Mesenchymal stem cell (in vitro differentiated cells and primary cell): ENCODE results near the gene RHOBTB3.

ENCODE experiments used
- DNase-seq: peaks from one replicate; pipeline ENCODE4 v3.0.0-alpha.2; 2013
- H2AFZ ChIP-seq: one replicate; pipeline ENCODE4 v1.6.1; 2013; ENCODE audit warnings: low read depth, mild to moderate bottlenecking, control low read depth, inconsistent platforms, low read length, moderate library complexity
- H2AK5ac ChIP-seq: 2 replicates; pipeline ENCODE4 v1.6.1; 2013; ENCODE audit warnings: low read length, moderate library complexity, mild to moderate bottlenecking, inconsistent platforms; ENCODE audit not compliant: severe bottlenecking
- H2BK120ac ChIP-seq: one replicate; pipeline ENCODE4 v1.6.1; 2013; ENCODE audit warnings: low read depth, mild to moderate bottlenecking, inconsistent platforms, low read length, moderate library complexity
- H2BK12ac ChIP-seq, 2 experiments: one replicate each; pipeline ENCODE4 v1.6.1; 2013; ENCODE audit warnings: inconsistent platforms in 2 of 2, low read length in 2 of 2, mild to moderate bottlenecking in 2 of 2, moderate library complexity in 2 of 2, control low read depth in 1 of 2
- H2BK15ac ChIP-seq: one replicate; pipeline ENCODE4 v1.6.1; 2013; ENCODE audit warnings: mild to moderate bottlenecking, low read depth, inconsistent platforms; ENCODE audit not compliant: poor library complexity, severe bottlenecking
- H2BK5ac ChIP-seq: 2 replicates; pipeline ENCODE4 v1.6.1; 2013; ENCODE audit warnings: low read depth, mild to moderate bottlenecking, low read length, control low read depth, inconsistent platforms; ENCODE audit not compliant: poor library complexity, severe bottlenecking
- H3K14ac ChIP-seq, 2 experiments: one replicate each; pipeline ENCODE4 v1.6.1; 2013; ENCODE audit warnings: inconsistent platforms in 2 of 2, low read length in 2 of 2, control low read depth in 1 of 2, mild to moderate bottlenecking in 1 of 2, moderate library complexity in 1 of 2
- H3K18ac ChIP-seq, 2 experiments: one replicate each; pipeline ENCODE4 v1.6.1; 2013; ENCODE audit warnings: inconsistent platforms in 2 of 2, low read length in 2 of 2, control low read depth in 1 of 2, low read depth in 1 of 2, mild to moderate bottlenecking in 1 of 2
- H3K23ac ChIP-seq, 2 experiments: one replicate each; pipeline ENCODE4 v1.6.1; 2013; ENCODE audit warnings: inconsistent platforms in 2 of 2, low read length in 2 of 2, mild to moderate bottlenecking in 2 of 2, moderate library complexity in 2 of 2, control low read depth in 1 of 2
- H3K27ac ChIP-seq: 2 replicates; pipeline ENCODE4 v1.5.1; 2013; ENCODE audit warnings: mild to moderate bottlenecking, moderate library complexity, low read length, control low read depth, inconsistent platforms; ENCODE audit not compliant: poor library complexity, severe bottlenecking
- H3K27me3 ChIP-seq, 2 experiments: 2 replicates each; pipeline versions ENCODE4 v1.6.1 to v1.7.0; 2013; ENCODE audit warnings: low read length in 2 of 2, mild to moderate bottlenecking in 2 of 2, moderate library complexity in 2 of 2, control low read depth in 1 of 2, inconsistent platforms in 1 of 2; ENCODE audit not compliant: control insufficient read depth in 1 of 2, insufficient read depth in 1 of 2
- H3K36me3 ChIP-seq, 2 experiments: 2 replicates each; pipeline versions ENCODE4 v1.6.1 to v1.7.0; 2013; ENCODE audit warnings: low read length in 2 of 2, control low read depth in 1 of 2, inconsistent platforms in 1 of 2, low read depth in 1 of 2, mild to moderate bottlenecking in 1 of 2; ENCODE audit not compliant: insufficient read depth in 2 of 2, control insufficient read depth in 1 of 2
- H3K4ac ChIP-seq, 2 experiments: one replicate each; pipeline ENCODE4 v1.6.1; 2013; ENCODE audit warnings: inconsistent platforms in 2 of 2, low read length in 2 of 2, mild to moderate bottlenecking in 2 of 2, moderate library complexity in 2 of 2, control low read depth in 1 of 2, low read depth in 1 of 2
- H3K4me1 ChIP-seq: 2 replicates; pipeline ENCODE4 v1.6.1; 2013; ENCODE audit warnings: low read depth, low read length, control low read depth; ENCODE audit not compliant: control insufficient read depth, insufficient read depth
- H3K4me2 ChIP-seq: 2 replicates; pipeline ENCODE4 v1.6.1; 2013; ENCODE audit warnings: low read length, mild to moderate bottlenecking, inconsistent platforms; ENCODE audit not compliant: poor library complexity, severe bottlenecking
- H3K4me3 ChIP-seq, 2 experiments: 2 replicates each; pipeline versions ENCODE4 v1.5.1 to v1.7.0; 2013; ENCODE audit warnings: low read length in 2 of 2, mild to moderate bottlenecking in 2 of 2, control low read depth in 1 of 2, low read depth in 1 of 2; ENCODE audit not compliant: insufficient read depth in 1 of 2
- H3K79me1 ChIP-seq: replicated peaks from 2 replicates; pipeline ENCODE4 v1.6.1; 2013; ENCODE audit warnings: mild to moderate bottlenecking, control low read depth, low read length, inconsistent platforms; ENCODE audit not compliant: poor library complexity, severe bottlenecking
- H3K9ac ChIP-seq: 2 replicates; pipeline ENCODE4 v1.7.0; 2013; ENCODE audit warnings: mild to moderate bottlenecking, low read length, moderate library complexity
- H3K9me3 ChIP-seq: 2 replicates; pipeline ENCODE4 v1.7.0; 2013; ENCODE audit warnings: mild to moderate bottlenecking, low read length; ENCODE audit not compliant: control insufficient read depth
- H4K8ac ChIP-seq: one replicate; pipeline ENCODE4 v1.6.1; 2013; ENCODE audit warnings: inconsistent platforms, mild to moderate bottlenecking, low read length, moderate library complexity
- H4K91ac ChIP-seq: one replicate; pipeline ENCODE4 v1.6.1; 2013; ENCODE audit warnings: mild to moderate bottlenecking, low read length, inconsistent platforms
- WGBS: methylation state at CpG from one replicate; pipeline ENCODE4 v1.1.7; 2013; ENCODE audit warnings: mixed read lengths; 5-methylcytosine and 5-hydroxymethylcytosine counted together

The RHOBTB3 gene

DNA sequence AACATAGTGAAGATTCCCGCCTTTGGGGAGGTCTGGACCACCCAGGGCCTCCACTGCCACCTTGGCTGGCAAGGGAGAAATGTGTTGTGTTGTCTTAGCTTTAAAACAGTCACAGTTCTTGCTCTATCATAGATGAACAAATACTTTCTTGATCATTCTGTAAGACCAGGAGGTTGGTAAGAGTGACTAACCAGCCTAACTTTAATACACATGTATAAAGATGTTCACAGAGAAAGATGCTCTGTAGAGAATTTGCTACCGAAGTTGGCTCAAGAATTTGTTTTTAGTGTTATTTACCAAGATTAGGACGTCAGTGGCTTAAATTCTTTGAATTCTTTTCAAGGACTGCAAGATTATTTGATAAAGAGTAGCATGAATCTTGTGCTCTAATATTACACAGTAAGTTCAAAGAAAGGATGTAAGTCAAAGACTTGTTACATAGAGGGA lies 63.0 kb downstream of the RHOBTB3 start:
- H2BK120ac ChIP-seq: no peak overlapping the region
- no peaks in the 10 kb centered on the region for H3K9me3 ChIP-seq
- no peak overlapping the region for H4K91ac ChIP-seq
- no peak overlapping the region for H3K14ac ChIP-seq
- WGBS: 55% methylated on average over 3 of the region's 3 CpGs
- no peak overlapping the region for H3K18ac ChIP-seq
- peaks cover 15 to 73% of the 10 kb centered on the region in 2 experiments for H3K36me3 ChIP-seq
- H3K79me1 ChIP-seq: peaks cover 10% of the 10 kb centered on the region
- H3K9ac ChIP-seq: no peak overlapping the region
- H3K27me3 ChIP-seq: no peaks in the 10 kb centered on the region
- H2AK5ac ChIP-seq: no peak overlapping the region
- H3K23ac ChIP-seq: no peak overlapping the region
- no peak overlapping the region for H3K27ac ChIP-seq
- no peak overlapping the region for H3K4ac ChIP-seq
- no peak overlapping the region for H2BK15ac ChIP-seq
- peak; percentile 38 for DNase-seq
- H2BK5ac ChIP-seq: no peak overlapping the region
- no peak overlapping the region for H2BK12ac ChIP-seq
- H2AFZ ChIP-seq: no peak overlapping the region
- no peak overlapping the region for H3K4me3 ChIP-seq
- no peak overlapping the region for H4K8ac ChIP-seq
- H3K4me1 ChIP-seq: no peaks in the 10 kb centered on the region
- H3K4me2 ChIP-seq: no peak overlapping the region

DNA sequence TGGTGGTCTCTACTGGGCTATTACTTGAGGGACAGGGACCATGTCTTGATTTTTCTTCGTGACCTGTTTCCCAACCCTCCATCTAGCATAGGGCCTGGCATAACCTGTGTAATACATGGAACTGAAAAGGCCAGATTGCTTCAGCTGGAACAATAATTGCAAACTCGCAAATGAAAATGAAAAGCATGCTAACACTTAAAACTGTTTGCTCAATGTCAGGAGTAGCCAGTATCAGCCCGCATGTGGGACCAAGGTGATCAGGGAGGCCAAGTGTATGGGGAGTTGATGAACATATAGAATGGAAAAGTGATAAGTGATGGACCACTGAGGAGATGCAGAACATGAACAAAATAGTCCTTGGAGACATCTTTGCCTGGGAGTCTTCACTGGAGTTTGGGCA lies 66.2 kb downstream of the RHOBTB3 start:
- peaks cover 5 to 44% of the 10 kb centered on the region in 2 experiments for H3K36me3 ChIP-seq
- H2AFZ ChIP-seq: no peak overlapping the region
- peaks cover 7% of the 10 kb centered on the region for H3K79me1 ChIP-seq
- H3K4me1 ChIP-seq: peaks cover 5% of the 10 kb centered on the region
- no peak overlapping the region for H3K4me2 ChIP-seq
- H3K4me3 ChIP-seq: no peak overlapping the region
- no peak for DNase-seq
- no peak overlapping the region for H4K8ac ChIP-seq
- WGBS: 97% methylated on average over 3 of the region's 3 CpGs
- no peaks in the 10 kb centered on the region for H3K27me3 ChIP-seq
- H2BK12ac ChIP-seq: no peak overlapping the region
- H3K27ac ChIP-seq: no peak overlapping the region
- no peak overlapping the region for H3K18ac ChIP-seq
- H3K23ac ChIP-seq: no peak overlapping the region
- H2BK15ac ChIP-seq: no peak overlapping the region
- no peak overlapping the region for H3K9ac ChIP-seq
- no peak overlapping the region for H3K14ac ChIP-seq
- no peak overlapping the region for H3K4ac ChIP-seq
- H2AK5ac ChIP-seq: no peak overlapping the region
- no peak overlapping the region for H2BK120ac ChIP-seq
- no peak overlapping the region for H2BK5ac ChIP-seq
- H3K9me3 ChIP-seq: no peaks in the 10 kb centered on the region
- no peak overlapping the region for H4K91ac ChIP-seq

DNA sequence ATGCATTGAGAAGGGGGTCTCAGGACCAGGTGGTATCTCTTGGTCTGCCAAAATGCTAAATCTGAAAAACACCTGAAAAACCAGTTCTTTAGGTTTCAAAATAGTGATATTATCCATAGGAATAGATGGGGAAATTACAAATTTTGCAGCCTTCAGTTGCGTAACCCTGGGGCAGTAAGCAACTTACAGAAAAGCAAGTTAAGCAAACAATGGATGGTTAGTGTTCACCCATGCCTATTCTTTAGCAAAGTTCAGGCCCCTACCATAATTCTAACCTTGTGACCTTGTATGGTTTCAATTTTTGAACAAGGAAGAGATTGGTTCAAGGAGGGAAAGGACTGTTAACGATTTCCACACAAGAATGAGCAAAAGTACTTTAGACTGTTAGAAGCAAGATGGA lies 66.9 kb downstream of the RHOBTB3 start:
- Histone ChIP-seq H3K27me3 (no peaks in the 10 kb centered on the region), H3K36me3 (peaks cover 5 to 40% of the 10 kb centered on the region in 2 experiments), H3K9me3 (no peaks in the 10 kb centered on the region), H2BK12ac (no peak overlapping the region), H3K9ac (no peak overlapping the region), H2BK120ac (no peak overlapping the region), H3K4me1 (peaks cover 8% of the 10 kb centered on the region), H3K4me3 (no peak overlapping the region), H2BK15ac (no peak overlapping the region), H3K27ac (no peak overlapping the region), H3K14ac (no peak overlapping the region), H4K8ac (no peak overlapping the region), H3K4me2 (no peak overlapping the region), H2AFZ (no peak overlapping the region), H4K91ac (no peak overlapping the region), H3K4ac (no peak overlapping the region), H3K23ac (no peak overlapping the region), H2BK5ac (no peak overlapping the region), H3K79me1 (peaks cover 7% of the 10 kb centered on the region), H2AK5ac (no peak overlapping the region), H3K18ac (no peak overlapping the region)
- no peak for DNase-seq
- 100% methylated on average over 1 of the region's 2 CpGs for WGBS

DNA sequence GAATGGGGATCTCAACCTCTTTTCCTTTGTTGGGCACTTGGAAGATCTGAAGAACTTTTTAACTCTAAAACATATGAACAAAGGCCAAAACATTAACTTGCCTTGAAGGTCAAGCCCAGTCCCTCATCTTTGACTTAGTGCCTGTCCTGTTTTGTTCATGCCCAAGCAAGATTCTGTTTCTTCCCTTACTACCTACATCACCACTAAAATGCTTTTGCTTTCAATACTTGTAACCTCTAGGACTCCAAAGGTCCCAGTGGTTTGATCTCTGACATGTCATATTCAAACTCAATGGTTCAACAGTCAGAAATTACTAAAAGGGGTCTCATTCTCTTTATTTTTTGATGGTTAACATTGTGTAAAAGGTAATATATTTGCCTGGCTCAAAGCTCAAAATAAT lies 67.4 kb downstream of the RHOBTB3 start:
- Histone ChIP-seq H2BK5ac (no peak overlapping the region), H2AFZ (no peak overlapping the region), H2BK120ac (no peak overlapping the region), H3K4me1 (peaks cover 12% of the 10 kb centered on the region), H2AK5ac (no peak overlapping the region), H3K4me3 (no peak overlapping the region), H3K36me3 (peaks cover 4 to 35% of the 10 kb centered on the region in 2 experiments), H3K27ac (peak overlapping the region; percentile 10), H3K14ac (no peak overlapping the region), H3K9ac (no peak overlapping the region), H2BK15ac (no peak overlapping the region), H2BK12ac (no peak overlapping the region), H3K18ac (no peak overlapping the region), H3K27me3 (no peaks in the 10 kb centered on the region), H3K4me2 (no peak overlapping the region), H3K9me3 (no peaks in the 10 kb centered on the region), H4K8ac (no peak overlapping the region), H4K91ac (no peak overlapping the region), H3K23ac (no peak overlapping the region), H3K4ac (no peak overlapping the region), H3K79me1 (peaks cover 7% of the 10 kb centered on the region)
- DNase-seq: no peak
